A549 (cell line): ENCODE data around the gene GCHFR. TPM values are rescaled to one million over a fixed set of nuclear protein-coding genes. Genes with fewer than 3 reads are reported as not detected.

Experiments
- ATAC-seq, 2 experiments: fragments of 200-7000 bp in 1 of 2; fragments of >200 bp in 1 of 2; cut with Nextera tagmentation in 1 of 2; cut with Tn5 transposase in 1 of 2; 3 replicates each; pipeline versions ENCODE4 v1.8.0 to v1.9.1; 2018 to 2020; ENCODE audit warnings: mild to moderate bottlenecking in 1 of 2, moderate library complexity in 1 of 2
- CTCF ChIA-PET: fragments of 300-600 bp; sonication (Branson Sonifier 250); formaldehyde crosslinking; extraction: SDS; loops from one replicate; lab custom pipeline; 2021; ENCODE audit warnings: antibody characterized with exemption, inconsistent platforms; lab: Yijun Ruan, JAX
- POLR2A ChIA-PET: fragments of 350-600 bp; formaldehyde crosslinking; extraction: SDS; loops from one replicate; lab custom pipeline; 2021; ENCODE audit warnings: antibody characterized with exemption, inconsistent platforms; lab: Yijun Ruan, JAX
- DNase-seq, 2 experiments: peaks; one replicate each; pipeline versions ENCODE4 v3.0.0 to v3.0.0-alpha.2; 2011 to 2016; ENCODE audit warnings: low read depth in 1 of 2, low spot score in 1 of 2
- FAIRE-seq: peaks from 2 replicates; lab custom pipeline; 2011; peaks lifted over from hg19 to GRCh38; lab: Jason Lieb, UNC
- H3K27ac ChIP-seq, 2 experiments: fragments of >200 bp; sonication (Bioruptor Twin); formaldehyde crosslinking; 3 replicates each; pipeline ENCODE4 v1.5.1; 2016 to 2017
- H3K4me1 ChIP-seq: fragments of >200 bp; sonication (Bioruptor Twin); formaldehyde crosslinking; 3 replicates; pipeline ENCODE4 v1.6.1; 2016
- H3K4me2 ChIP-seq: fragments of >200 bp; sonication (Bioruptor Twin); formaldehyde crosslinking; 3 replicates; pipeline ENCODE4 v1.6.1; 2016
- H3K4me3 ChIP-seq: fragments of >200 bp; sonication (Bioruptor Twin); formaldehyde crosslinking; 3 replicates; pipeline ENCODE4 v1.5.1; 2016
- H3K9me3 ChIP-seq: fragments of >200 bp; sonication (Bioruptor Twin); formaldehyde crosslinking; 3 replicates; pipeline ENCODE4 v1.6.1; 2016
- CBX8 ChIP-seq: fragments of 200-600 bp; sonication (generic); IDR thresholded peaks from 2 replicates; pipeline ENCODE4 v1.6.1; 2016
- EP300 ChIP-seq, 2 experiments: fragments of >200 bp; sonication (Bioruptor Twin); formaldehyde crosslinking; IDR thresholded peaks; 2 replicates in 1 of 2; 3 replicates in 1 of 2; pipeline ENCODE4 v1.6.1; 2016 to 2017
- FOSL2 ChIP-seq, 2 experiments: fragments of 450-650 bp in 1 of 2; fragments of >200 bp in 1 of 2; sonication (Bioruptor Twin) in 1 of 2; formaldehyde crosslinking; IDR thresholded peaks; 2 replicates each; pipeline versions ENCODE4 v1.5.0 to v1.6.1; 2016 to 2020; ENCODE audit warnings: mild to moderate bottlenecking in 1 of 2, moderate library complexity in 1 of 2
- HDAC2 ChIP-seq: fragments of 200-600 bp; sonication (generic); IDR thresholded peaks from 2 replicates; pipeline ENCODE4 v1.6.1; 2016
- NFE2L2 ChIP-seq: fragments of 150-350 bp; conservative IDR thresholded peaks from 2 replicates; pipeline ENCODE4 v1.6.1; 2014; ENCODE audit warnings: low read length
- NR3C1 ChIP-seq: fragments of >200 bp; sonication (Bioruptor Twin); formaldehyde crosslinking; IDR thresholded peaks from 3 replicates; pipeline ENCODE4 v1.6.1; 2017
- PHF8 ChIP-seq: fragments of 200-600 bp; sonication (generic); IDR thresholded peaks from 2 replicates; pipeline ENCODE4 v1.6.1; 2016; ENCODE audit warnings: low read depth, mild to moderate bottlenecking, antibody characterized with exemption, moderate library complexity, borderline replicate concordance
- POLR2A ChIP-seq: IDR thresholded peaks from 2 replicates; pipeline ENCODE4 v1.6.1; 2012; ENCODE audit warnings: mild to moderate bottlenecking, low read length
- RAD21 ChIP-seq, 2 experiments: fragments of >200 bp in 1 of 2; sonication (Bioruptor Twin) in 1 of 2; formaldehyde crosslinking in 1 of 2; IDR thresholded peaks in 1 of 2; conservative IDR thresholded peaks in 1 of 2; 2 replicates in 1 of 2; 3 replicates in 1 of 2; pipeline ENCODE4 v1.6.1; 2012 to 2018; ENCODE audit warnings: inconsistent platforms in 1 of 2
- TFCP2L1 ChIP-seq: fragments of 250-450 bp; sonication (Bioruptor Pico); IDR thresholded peaks from 2 replicates; pipeline ENCODE4 v1.5.0; 2021; ENCODE audit warnings: mild to moderate bottlenecking
- WGBS: methylation state at CpG from one replicate; pipeline ENCODE4 v1.1.6; 2017; ENCODE audit errors: missing lambda C conversion rate; 5-methylcytosine and 5-hydroxymethylcytosine counted together
- polyA plus RNA-seq, 4 experiments: library from polyadenylated mRNA; depleted of rRNA in 3 of 4; stranded (reverse); fragments of >200 nt; fragmentation: RNase III in 1 of 4; extraction: RNeasy Plus Mini Kit Qiagen cat#74134 plus additional on column Dnase treatment in 1 of 4; gene quantifications; 2 replicates in 3 of 4; 3 replicates in 1 of 4; pipeline ENCODE4 v1.2.3, GENCODE V29; 2011 to 2017
- small RNA-seq, 6 experiments: library from RNA; depleted of rRNA; stranded (forward); fragments of <200 nt; gene quantifications; one replicate each; pipeline ENCODE3, GENCODE V24; 2012
- TF ChIP-seq, protein P1 (sequence below): fragments of >200 bp; sonication (Bioruptor Twin); formaldehyde crosslinking; IDR thresholded peaks from 3 replicates; pipeline ENCODE4 v1.6.1; 2016
- TF ChIP-seq, protein P2 (sequence below): fragments of 150-350 bp; IDR thresholded peaks from 2 replicates; pipeline ENCODE4 v1.6.1; 2014; ENCODE audit warnings: low read depth, mild to moderate bottlenecking, low read length
- TF ChIP-seq, protein P3 (sequence below): fragments of >200 bp; sonication (Bioruptor Twin); formaldehyde crosslinking; IDR thresholded peaks from 2 replicates; pipeline ENCODE4 v1.6.1; 2016

Gene GCHFR
- polyA plus RNA-seq, 2 of the 4 experiments (the other 2 are of a cell fraction) = 6.9 to 7.7 TPM

DNA sequence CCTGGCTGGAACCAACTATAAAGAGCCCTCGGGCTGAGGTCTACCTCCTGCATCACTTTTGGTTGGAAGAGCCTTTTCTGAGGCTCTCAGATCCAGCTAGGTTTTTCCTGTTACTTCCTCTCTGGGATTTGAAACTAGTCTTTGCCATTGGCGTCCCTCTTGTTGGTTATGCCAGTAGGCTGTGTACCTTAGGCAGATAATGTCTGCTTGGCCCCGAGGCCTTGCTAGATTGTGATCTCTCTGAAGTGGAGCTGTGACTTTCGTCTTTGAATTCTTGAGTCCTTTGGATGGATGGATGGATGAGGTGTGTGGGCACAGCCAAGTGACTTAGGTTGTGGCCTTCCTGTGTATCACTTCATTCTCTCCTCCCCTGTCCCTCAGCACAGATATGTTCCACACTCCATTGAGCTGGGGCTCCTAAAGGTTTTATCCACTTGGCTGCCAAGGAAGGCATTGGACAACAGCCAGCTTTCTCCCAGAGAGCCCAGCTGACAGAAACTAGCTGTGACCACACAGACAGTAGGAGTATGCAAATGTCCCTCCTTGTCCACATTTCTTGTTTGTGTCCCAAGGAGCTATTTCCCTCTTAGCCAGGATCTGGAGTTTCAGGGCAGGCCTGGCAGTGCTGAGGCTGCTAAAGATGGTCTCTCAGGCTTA is 51.3 kb downstream of the GCHFR start:
- TF ChIP-seq NFE2L2 (no peak), HDAC2 (no peak), PHF8 (no peak), EP300 (IDR thresholded peaks at IDR 0.05) (no peak), NR3C1 (no peak), TFCP2L1 (CRISPR knock-in tag) (no peak), RAD21 (conservative IDR thresholded peaks at IDR 0.05 in 1 of 2, IDR thresholded peaks at IDR 0.05 in 1 of 2) (no peak), POLR2A (no peak), CBX8 (no peak), FOSL2 (IDR thresholded peaks at IDR 0.05) (no peak), FOSL2 (CRISPR knock-in tag; IDR thresholded peaks at IDR 0.05) (no peak)
- TF ChIP-seq, protein P1, sequence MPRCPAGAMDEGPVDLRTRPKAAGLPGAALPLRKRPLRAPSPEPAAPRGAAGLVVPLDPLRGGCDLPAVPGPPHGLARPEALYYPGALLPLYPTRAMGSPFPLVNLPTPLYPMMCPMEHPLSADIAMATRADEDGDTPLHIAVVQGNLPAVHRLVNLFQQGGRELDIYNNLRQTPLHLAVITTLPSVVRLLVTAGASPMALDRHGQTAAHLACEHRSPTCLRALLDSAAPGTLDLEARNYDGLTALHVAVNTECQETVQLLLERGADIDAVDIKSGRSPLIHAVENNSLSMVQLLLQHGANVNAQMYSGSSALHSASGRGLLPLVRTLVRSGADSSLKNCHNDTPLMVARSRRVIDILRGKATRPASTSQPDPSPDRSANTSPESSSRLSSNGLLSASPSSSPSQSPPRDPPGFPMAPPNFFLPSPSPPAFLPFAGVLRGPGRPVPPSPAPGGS = no peak
- TF ChIP-seq, protein P2, sequence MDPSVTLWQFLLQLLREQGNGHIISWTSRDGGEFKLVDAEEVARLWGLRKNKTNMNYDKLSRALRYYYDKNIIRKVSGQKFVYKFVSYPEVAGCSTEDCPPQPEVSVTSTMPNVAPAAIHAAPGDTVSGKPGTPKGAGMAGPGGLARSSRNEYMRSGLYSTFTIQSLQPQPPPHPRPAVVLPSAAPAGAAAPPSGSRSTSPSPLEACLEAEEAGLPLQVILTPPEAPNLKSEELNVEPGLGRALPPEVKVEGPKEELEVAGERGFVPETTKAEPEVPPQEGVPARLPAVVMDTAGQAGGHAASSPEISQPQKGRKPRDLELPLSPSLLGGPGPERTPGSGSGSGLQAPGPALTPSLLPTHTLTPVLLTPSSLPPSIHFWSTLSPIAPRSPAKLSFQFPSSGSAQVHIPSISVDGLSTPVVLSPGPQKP = no peak
- TF ChIP-seq, protein P3, sequence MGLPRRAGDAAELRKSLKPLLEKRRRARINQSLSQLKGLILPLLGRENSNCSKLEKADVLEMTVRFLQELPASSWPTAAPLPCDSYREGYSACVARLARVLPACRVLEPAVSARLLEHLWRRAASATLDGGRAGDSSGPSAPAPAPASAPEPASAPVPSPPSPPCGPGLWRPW = no peak
- no peak for DNase-seq
- CTCF ChIA-PET = interaction anchor here (0.6 to 2.0 kb wide), 6 partner anchors 33 to 135 kb away, joined by 3 to 5 read pairs (median 4); no protein-coding TSS in a partner anchor
- FAIRE-seq = no peak
- H3K9me3 ChIP-seq = no peaks in the 10 kb centered on the region
- H3K27ac ChIP-seq = no peak overlapping the region
- H3K4me2 ChIP-seq = no peak overlapping the region
- 91% methylated on average over 4 of the region's 4 CpGs for WGBS
- ATAC-seq = no peak
- POLR2A ChIA-PET = interaction anchor here (0.6 kb wide), 1 partner anchor 11 kb away, joined by 7 read pairs; no protein-coding TSS in a partner anchor
- H3K4me1 ChIP-seq = no peaks in the 10 kb centered on the region
- H3K4me3 ChIP-seq = no peak overlapping the region

Small RNA genes lying within 50 kb of the gene (small RNA-seq; reads per million reads assigned to genes)
- 0 reads per million in 6 experiments for gene SUMO2P15

Other genes with a start within 250 kb of the GCHFR start
- 9.7 and 13.1 TPM in 2 replicates for gene CCDC32, start 199.0 kb upstream of the GCHFR start, polyA plus RNA-seq (2011; rRNA removed)
- 20.6 to 27.0 TPM (median 25.0 TPM) in 3 replicates for gene CCDC32, start 199.0 kb upstream of the GCHFR start, polyA plus RNA-seq (2017; fragmentation: RNase III; extraction: RNeasy Plus Mini Kit Qiagen cat#74134 plus additional on column Dnase treatment)
- 6.7 and 7.3 TPM in 2 replicates for gene RPUSD2, start 194.8 kb upstream of the GCHFR start, polyA plus RNA-seq (2011; rRNA removed)
- gene RPUSD2, start 194.8 kb upstream of the GCHFR start, polyA plus RNA-seq (2017; fragmentation: RNase III; extraction: RNeasy Plus Mini Kit Qiagen cat#74134 plus additional on column Dnase treatment) = 9.6 to 10.3 TPM (median 9.9 TPM) in 3 replicates
- 10.5 and 13.2 TPM in 2 replicates for gene KNL1, start 169.8 kb upstream of the GCHFR start, polyA plus RNA-seq (2011; rRNA removed)
- gene KNL1, start 169.8 kb upstream of the GCHFR start, polyA plus RNA-seq (2017; fragmentation: RNase III; extraction: RNeasy Plus Mini Kit Qiagen cat#74134 plus additional on column Dnase treatment) = 6.3 to 7.6 TPM (median 7.5 TPM) in 3 replicates
- 11.5 and 12.9 TPM in 2 replicates for gene RAD51, start 68.9 kb upstream of the GCHFR start, polyA plus RNA-seq (2011; rRNA removed)
- 14.4 to 17.2 TPM (median 16.5 TPM) in 3 replicates for gene RAD51, start 68.9 kb upstream of the GCHFR start, polyA plus RNA-seq (2017; fragmentation: RNase III; extraction: RNeasy Plus Mini Kit Qiagen cat#74134 plus additional on column Dnase treatment)
- gene RMDN3, start 8.8 kb upstream of the GCHFR start, polyA plus RNA-seq (2011; rRNA removed) = 13.4 and 15.4 TPM in 2 replicates
- gene RMDN3, start 8.8 kb upstream of the GCHFR start, polyA plus RNA-seq (2017; fragmentation: RNase III; extraction: RNeasy Plus Mini Kit Qiagen cat#74134 plus additional on column Dnase treatment) = 16.9 to 17.9 TPM (median 17.2 TPM) in 3 replicates
- 0.10 and 0.11 TPM in 2 replicates for gene C15orf62, start 5.9 kb downstream of the GCHFR start, polyA plus RNA-seq (2011; rRNA removed)
- gene C15orf62, start 5.9 kb downstream of the GCHFR start, polyA plus RNA-seq (2017; fragmentation: RNase III; extraction: RNeasy Plus Mini Kit Qiagen cat#74134 plus additional on column Dnase treatment) = 0.05 to 0.13 TPM (median 0.09 TPM) in 3 replicates
- gene ZFYVE19, start 43.0 kb downstream of the GCHFR start, polyA plus RNA-seq (2011; rRNA removed) = 15.6 and 20.5 TPM in 2 replicates
- 21.1 to 25.6 TPM (median 23.7 TPM) in 3 replicates for gene ZFYVE19, start 43.0 kb downstream of the GCHFR start, polyA plus RNA-seq (2017; fragmentation: RNase III; extraction: RNeasy Plus Mini Kit Qiagen cat#74134 plus additional on column Dnase treatment)
- 17.7 and 24.4 TPM in 2 replicates for gene DNAJC17, start 43.4 kb downstream of the GCHFR start, polyA plus RNA-seq (2011; rRNA removed)
- gene DNAJC17, start 43.4 kb downstream of the GCHFR start, polyA plus RNA-seq (2017; fragmentation: RNase III; extraction: RNeasy Plus Mini Kit Qiagen cat#74134 plus additional on column Dnase treatment) = 19.2 to 22.3 TPM (median 19.5 TPM) in 3 replicates
- gene PPP1R14D, start 64.6 kb downstream of the GCHFR start, polyA plus RNA-seq (2011; rRNA removed) = 0.86 and 1.1 TPM in 2 replicates
- 0.21 to 0.46 TPM (median 0.45 TPM) in 3 replicates for gene PPP1R14D, start 64.6 kb downstream of the GCHFR start, polyA plus RNA-seq (2017; fragmentation: RNase III; extraction: RNeasy Plus Mini Kit Qiagen cat#74134 plus additional on column Dnase treatment)
- 0.79 and 0.99 TPM in 2 replicates for gene SPINT1, start 80.0 kb downstream of the GCHFR start, polyA plus RNA-seq (2011; rRNA removed)
- gene SPINT1, start 80.0 kb downstream of the GCHFR start, polyA plus RNA-seq (2017; fragmentation: RNase III; extraction: RNeasy Plus Mini Kit Qiagen cat#74134 plus additional on column Dnase treatment) = 0.28 to 0.80 TPM (median 0.54 TPM) in 3 replicates
- gene RHOV, start 110.2 kb downstream of the GCHFR start, polyA plus RNA-seq (2011; rRNA removed) = 13.0 and 13.9 TPM in 2 replicates
- gene RHOV, start 110.2 kb downstream of the GCHFR start, polyA plus RNA-seq (2017; fragmentation: RNase III; extraction: RNeasy Plus Mini Kit Qiagen cat#74134 plus additional on column Dnase treatment) = 4.9 to 7.6 TPM (median 6.9 TPM) in 3 replicates
- gene VPS18, start 130.4 kb downstream of the GCHFR start, polyA plus RNA-seq (2011; rRNA removed) = 9.0 and 10.7 TPM in 2 replicates
- gene VPS18, start 130.4 kb downstream of the GCHFR start, polyA plus RNA-seq (2017; fragmentation: RNase III; extraction: RNeasy Plus Mini Kit Qiagen cat#74134 plus additional on column Dnase treatment) = 12.4 to 15.2 TPM (median 14.6 TPM) in 3 replicates
- 0.09 and 0.16 TPM in 2 replicates for gene DLL4, start 165.3 kb downstream of the GCHFR start, polyA plus RNA-seq (2011; rRNA removed)
- 0.09 to 0.28 TPM (median 0.13 TPM) in 3 replicates for gene DLL4, start 165.3 kb downstream of the GCHFR start, polyA plus RNA-seq (2017; fragmentation: RNase III; extraction: RNeasy Plus Mini Kit Qiagen cat#74134 plus additional on column Dnase treatment)
- gene CHAC1, start 189.4 kb downstream of the GCHFR start, polyA plus RNA-seq (2011; rRNA removed) = 22.2 and 25.3 TPM in 2 replicates
- gene CHAC1, start 189.4 kb downstream of the GCHFR start, polyA plus RNA-seq (2017; fragmentation: RNase III; extraction: RNeasy Plus Mini Kit Qiagen cat#74134 plus additional on column Dnase treatment) = 3.8 to 4.9 TPM (median 4.5 TPM) in 3 replicates